Naive thymus-derived CD8-positive, alpha-beta T cell (primary cell): ENCODE data around the gene PDE11A. TPM values are rescaled to one million over a fixed set of nuclear protein-coding genes. Genes with fewer than 3 reads are reported as not detected.

Source experiments
- ATAC-seq, 2 donors: fragments of 150-1000 bp; cut with Tn5 transposase in 1 of 2; sonication (Bioruptor Pico), chemical (Tn5 transposase) in 1 of 2; 1 replicate in 1 of 2; 2 replicates in 1 of 2; pipeline ENCODE4 v1.10.0; 2021; ENCODE audit warnings: mild to moderate bottlenecking in 2 of 2, moderate library complexity in 2 of 2
- POLR2A ChIA-PET: fragments of 350-600 bp; sonication (Branson Sonifier 250); formaldehyde crosslinking; loops from one replicate; lab custom pipeline; 2021; ENCODE audit warnings: antibody characterized with exemption; lab: Charles Lee
- DNase-seq, 10 donors: peaks; one replicate each; pipeline versions ENCODE4 v3.0.0 to v3.0.0-alpha.2; 2020 to 2022
- H3K27ac Mint-ChIP-seq, 10 donors: one replicate each; pipeline ENCODE4 v1.8.0; 2020 to 2022; ENCODE audit warnings: mild to moderate bottlenecking in 10 of 10, mixed read lengths in 10 of 10, moderate library complexity in 4 of 10, inconsistent platforms in 1 of 10
- H3K27me3 Mint-ChIP-seq, 5 donors: one replicate each; pipeline ENCODE4 v1.8.0; 2021 to 2022; ENCODE audit warnings: mixed read lengths in 5 of 5
- H3K36me3 Mint-ChIP-seq, 3 donors: one replicate each; pipeline ENCODE4 v1.8.0; 2020 to 2022; ENCODE audit warnings: mixed read lengths in 3 of 3, mild to moderate bottlenecking in 2 of 3, inconsistent platforms in 1 of 3
- H3K4me1 Mint-ChIP-seq, 4 donors: one replicate each; pipeline ENCODE4 v1.8.0; 2021 to 2022; ENCODE audit warnings: mixed read lengths in 4 of 4
- H3K4me3 Mint-ChIP-seq, 10 donors: one replicate each; pipeline ENCODE4 v1.8.0; 2020 to 2022; ENCODE audit warnings: mild to moderate bottlenecking in 10 of 10, mixed read lengths in 10 of 10, moderate library complexity in 6 of 10, inconsistent platforms in 1 of 10
- H3K9me3 Mint-ChIP-seq, 9 donors: one replicate each; pipeline ENCODE4 v1.8.0; 2020 to 2022; ENCODE audit warnings: mixed read lengths in 9 of 9, mild to moderate bottlenecking in 3 of 9, inconsistent platforms in 1 of 9, moderate library complexity in 1 of 9
- polyA plus RNA-seq, 3 donors: library from polyadenylated mRNA; unstranded; fragments of 300-500 nt; fragmentation: Illumina TruSeq; gene quantifications; one replicate each; pipeline ENCODE4 v1.2.3, GENCODE V29; 2021
- total RNA-seq, 8 experiments: library from RNA in 2 of 8; stranded (reverse) in 2 of 8; gene quantifications; one replicate each; pipeline ENCODE4 v1.2.3 and lab custom pipeline; 2021 to 2026

The PDE11A gene
- total RNA-seq (not detected), polyA plus RNA-seq (not detected), total RNA-seq (lab: John Stamatoyannopoulos, UW) (0 to 0.09 (median 0) reads per million in 6 experiments)

DNA sequence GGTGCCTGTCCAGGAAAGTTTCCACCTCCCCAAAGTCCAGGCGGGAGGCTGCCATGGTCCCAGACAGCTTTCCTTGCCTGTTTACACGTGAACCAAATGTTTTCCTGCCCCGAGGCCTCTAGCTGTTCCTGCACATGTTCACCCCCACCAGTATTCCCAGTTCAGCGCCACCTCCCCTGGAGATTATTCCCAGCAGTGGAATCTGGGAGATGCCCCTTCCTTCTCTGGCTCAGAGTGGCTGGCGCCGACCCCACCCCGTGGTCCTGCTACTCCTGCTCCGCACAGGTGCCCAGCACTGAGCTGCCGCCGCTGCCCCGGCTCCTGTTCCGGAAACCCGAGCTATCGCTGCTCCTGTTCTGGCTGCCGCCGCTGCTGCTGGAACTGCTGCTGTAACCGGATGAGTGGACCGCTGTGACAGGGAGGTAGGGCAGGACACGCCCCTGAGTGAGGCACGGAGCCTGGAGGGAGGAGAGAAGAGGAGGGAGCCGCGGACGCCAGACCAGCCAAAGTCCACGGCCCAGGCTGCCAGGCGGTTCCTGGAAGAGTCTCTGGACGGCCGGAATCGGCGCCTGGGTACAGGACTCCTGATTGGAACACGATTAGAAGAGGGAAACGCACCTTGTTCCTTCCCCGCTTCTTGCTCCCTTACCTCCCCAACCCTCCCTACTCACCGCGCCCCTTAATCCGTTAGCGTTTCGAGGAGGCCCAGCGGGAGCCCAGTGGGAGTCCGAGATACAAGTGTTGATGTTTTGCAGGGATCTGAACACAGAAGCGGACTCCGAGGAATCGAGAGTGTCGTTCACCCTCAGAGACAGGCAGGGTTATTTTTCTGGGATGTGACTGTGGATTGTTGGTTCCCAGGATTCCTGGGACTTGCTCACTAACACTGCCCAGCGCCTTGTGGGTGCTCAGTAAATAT, at the start of gene PDE11A:
Gene PDE11A (minus strand): TSS at position 395 of the 919 bp plus-strand sequence. CDS start 340 bp downstream, at position 55.
- DNase-seq (peak in 2 of 10 donors; percentile 11 to 12), ATAC-seq (peak in 1 of 2 donors; percentile 70)
- Mint-ChIP-seq H3K27ac (no peak within 1 kb of the TSS), H3K4me1 (peaks cover 10 to 12% (median 11%) of the 10 kb centered on the region in 4 donors), H3K9me3 (no peaks in the 10 kb centered on the region), H3K27me3 (peaks cover 34 to 63% (median 51%) of the 10 kb centered on the region in 5 donors), H3K4me3 (peak within 1 kb of the TSS in 9 of 10 donors; percentile 8 to 73 (median 54)), H3K36me3 (no peaks in the 10 kb centered on the region)
- POLR2A ChIA-PET = no interaction called here

DNA sequence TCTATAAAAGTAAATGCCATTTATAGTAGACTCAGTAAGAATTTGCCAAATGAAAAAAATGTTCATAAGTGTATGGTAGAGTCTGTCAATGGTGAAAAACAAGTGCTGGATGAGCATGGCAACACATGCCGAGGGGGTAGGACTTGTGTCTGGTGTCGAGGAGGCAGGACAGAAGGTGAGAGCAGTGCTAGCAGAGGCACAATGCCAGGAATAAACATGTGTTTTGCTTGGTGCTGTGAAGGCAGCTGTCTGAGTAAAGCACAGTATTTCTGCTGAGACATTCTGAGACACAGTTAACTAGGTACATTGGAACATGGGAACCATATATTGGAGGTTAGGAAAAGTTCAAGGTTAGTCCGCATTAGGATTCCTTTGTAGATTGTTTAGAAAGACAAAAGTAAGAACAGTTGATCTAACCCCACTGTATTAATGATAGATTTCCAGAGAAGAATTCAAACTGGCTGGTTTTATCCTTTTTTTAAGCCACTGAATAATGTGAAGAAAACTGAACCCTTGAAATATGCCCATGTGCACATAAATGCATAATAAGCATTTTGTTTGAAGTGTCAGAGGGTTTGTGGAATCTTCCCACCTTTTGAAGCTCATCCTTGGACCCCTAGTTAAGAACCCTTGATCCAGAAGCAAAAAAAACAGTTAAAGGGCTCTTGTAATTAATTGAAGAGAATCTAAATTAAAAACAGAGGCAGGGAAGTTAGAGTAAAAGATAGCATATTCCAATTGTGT, 46.8 kb upstream of the PDE11A start:
- Mint-ChIP-seq H3K4me3 (no peak overlapping the region), H3K27ac (peak overlapping the region in 2 of 10 donors; percentile 8 to 73), H3K4me1 (peaks cover 9 to 26% (median 24%) of the 10 kb centered on the region in 4 donors), H3K9me3 (no peaks in the 10 kb centered on the region), H3K27me3 (no peaks in the 10 kb centered on the region), H3K36me3 (peaks cover 4 to 68% (median 19%) of the 10 kb centered on the region in 3 donors)
- no peak for ATAC-seq
- DNase-seq = no peak
- POLR2A ChIA-PET = no interaction called here

DNA sequence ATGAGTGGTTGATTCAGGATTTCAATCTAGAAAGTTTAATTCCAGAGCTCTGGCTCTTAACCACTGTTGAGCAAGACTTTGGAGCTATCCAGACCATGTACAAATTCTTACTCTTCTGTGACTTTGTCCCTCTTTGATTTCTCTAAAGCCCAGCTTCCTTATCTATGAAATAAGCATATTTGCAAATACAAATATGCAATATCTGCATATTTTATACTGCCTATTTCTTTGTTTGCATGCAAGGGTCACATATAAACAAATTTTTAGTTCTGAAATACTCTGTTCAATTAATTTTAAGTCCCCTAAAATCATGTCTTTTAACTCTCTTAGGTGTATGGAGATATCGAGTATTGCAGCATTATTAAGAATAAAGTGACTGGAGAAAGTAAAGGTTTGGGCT, 45.1 kb upstream of the PDE11A start:
- Mint-ChIP-seq H3K9me3 (no peaks in the 10 kb centered on the region), H3K4me1 (peaks cover 15 to 41% (median 37%) of the 10 kb centered on the region in 4 donors), H3K27ac (no peak overlapping the region), H3K36me3 (peaks cover 4 to 52% (median 14%) of the 10 kb centered on the region in 3 donors), H3K27me3 (no peaks in the 10 kb centered on the region), H3K4me3 (no peak overlapping the region)
- DNase-seq (no peak), ATAC-seq (no peak)
- POLR2A ChIA-PET = no interaction called here

DNA sequence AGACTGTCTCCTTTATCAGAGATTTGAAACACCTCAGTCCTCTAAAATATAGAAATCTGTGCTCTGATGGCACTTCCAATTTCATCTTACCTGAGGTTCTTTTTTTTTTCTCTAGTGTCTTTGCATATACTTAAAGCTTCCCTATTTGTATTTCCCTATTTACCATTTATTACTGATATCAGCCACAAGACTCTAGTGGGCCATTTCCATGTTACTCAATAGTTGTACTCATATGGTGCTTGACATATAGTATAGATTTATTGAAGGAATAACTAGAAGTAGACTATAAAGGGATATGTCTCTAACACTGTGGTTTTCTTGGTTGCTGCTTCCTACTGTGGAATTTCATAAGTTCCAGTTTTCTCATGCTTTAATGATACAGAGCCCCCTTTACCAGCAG, 42.7 kb upstream of the PDE11A start:
- H3K9me3 Mint-ChIP-seq = no peaks in the 10 kb centered on the region
- ATAC-seq (no peak), DNase-seq (no peak)
- H3K4me1 Mint-ChIP-seq = peaks cover 19 to 51% (median 47%) of the 10 kb centered on the region in 4 donors
- H3K27me3 Mint-ChIP-seq = no peaks in the 10 kb centered on the region
- peak overlapping the region in 1 of 10 donors; percentile 11 for H3K27ac Mint-ChIP-seq
- no peak overlapping the region for H3K4me3 Mint-ChIP-seq
- POLR2A ChIA-PET = no interaction called here
- H3K36me3 Mint-ChIP-seq = peaks cover 0 to 31% (median 3%) of the 10 kb centered on the region in 3 donors

DNA sequence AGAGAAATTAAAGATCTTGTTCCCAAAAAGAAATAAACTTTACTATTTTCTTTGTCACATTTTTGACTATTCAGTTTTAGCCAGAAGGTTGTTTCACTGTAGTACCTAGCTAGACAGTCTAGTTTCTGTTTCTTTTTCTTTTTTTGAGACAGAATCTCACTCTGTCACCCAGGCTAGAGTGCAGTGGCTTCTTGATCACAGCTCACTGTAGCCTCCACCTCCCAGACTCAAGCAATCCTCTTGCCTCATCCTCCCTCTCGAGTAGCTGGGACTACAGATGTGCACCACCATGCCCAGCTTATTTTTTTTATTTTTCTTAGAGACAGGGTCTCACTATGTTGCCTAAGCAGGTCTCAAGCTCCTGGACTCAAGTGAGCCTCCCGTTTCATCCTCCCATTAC, 41.9 kb upstream of the PDE11A start:
- Mint-ChIP-seq H3K27me3 (no peaks in the 10 kb centered on the region), H3K27ac (peak overlapping the region in 7 of 10 donors; percentile 6 to 84 (median 33)), H3K9me3 (no peaks in the 10 kb centered on the region), H3K36me3 (peaks cover 0 to 24% (median 0%) of the 10 kb centered on the region in 3 donors), H3K4me1 (peaks cover 16 to 50% (median 46%) of the 10 kb centered on the region in 4 donors), H3K4me3 (peak overlapping the region in 8 of 10 donors; percentile 2 to 57 (median 37))
- ATAC-seq = no peak
- POLR2A ChIA-PET = no interaction called here
- DNase-seq = no peak

DNA sequence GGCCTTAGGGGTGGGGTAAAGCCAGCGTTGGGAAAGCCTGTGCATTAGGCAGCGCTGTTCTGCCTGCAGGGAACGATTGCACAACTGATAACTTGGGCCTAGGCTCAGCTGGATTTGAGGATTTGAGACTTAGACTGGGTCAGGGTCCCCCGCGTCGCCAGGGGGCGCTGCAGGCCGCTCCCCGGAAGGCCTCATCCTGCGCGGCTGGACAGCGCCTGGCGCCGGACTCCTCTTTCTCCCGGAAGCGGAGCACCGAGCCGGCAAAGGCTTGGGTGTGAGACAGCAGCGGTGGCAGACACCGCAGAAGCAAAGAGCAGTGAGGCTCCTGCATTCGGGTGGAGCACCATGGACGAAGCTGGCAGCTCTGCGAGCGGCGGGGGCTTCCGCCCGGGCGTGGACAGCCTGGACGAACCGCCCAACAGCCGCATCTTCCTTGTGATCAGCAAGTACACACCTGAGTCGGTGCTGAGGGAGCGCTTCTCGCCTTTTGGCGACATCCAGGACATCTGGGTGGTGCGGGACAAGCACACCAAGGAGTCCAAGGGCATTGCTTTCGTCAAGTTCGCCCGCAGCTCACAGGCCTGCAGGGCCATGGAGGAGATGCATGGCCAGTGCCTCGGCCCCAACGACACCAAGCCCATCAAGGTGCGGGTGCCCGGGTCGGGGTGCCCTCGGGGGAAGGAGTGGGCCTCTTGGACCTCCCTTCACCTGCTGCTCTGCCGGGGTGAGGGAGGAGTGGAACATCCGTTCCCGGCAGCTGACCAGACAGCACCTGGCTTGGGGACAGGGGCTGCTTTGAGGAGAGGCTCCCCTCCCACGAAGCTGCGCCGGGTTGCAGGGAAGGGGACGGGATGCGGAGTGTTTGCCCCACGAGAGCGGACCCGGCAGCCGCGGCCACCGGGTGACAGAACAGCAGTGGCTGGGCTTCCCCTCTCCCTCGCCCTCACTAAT, 39.9 kb upstream of the PDE11A start, which contains the start of gene RBM45:
Gene RBM45 (plus strand): TSS at position 236 of the 951 bp plus-strand sequence. CDS start 110 bp downstream, at position 346.
- peak; percentile 60 to 88 (median 80) for DNase-seq
- POLR2A ChIA-PET = no interaction called here
- H3K4me3 Mint-ChIP-seq = peak within 1 kb of the TSS; percentile 89 to 97 (median 94)

DNA sequence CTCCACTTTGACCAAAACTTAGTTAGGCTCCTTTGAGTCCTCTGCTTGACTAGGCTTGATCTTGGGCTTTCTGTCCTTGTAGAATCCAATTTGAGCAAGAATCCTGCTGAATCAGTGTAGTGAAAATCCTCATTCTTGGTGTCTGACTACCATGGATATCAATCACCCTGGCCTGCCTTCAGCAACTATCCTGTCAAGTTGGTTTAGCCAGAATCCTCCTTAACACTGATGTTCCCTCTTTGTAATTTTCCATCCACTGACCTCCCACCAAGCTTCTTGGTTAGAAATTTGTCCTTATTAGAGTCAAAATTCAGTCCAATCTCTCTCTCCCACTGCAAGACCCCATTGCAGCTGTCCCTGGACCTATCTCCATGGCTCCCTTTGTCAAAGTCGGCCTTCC, 39.2 kb upstream of the PDE11A start:
- Mint-ChIP-seq H3K27ac (peak overlapping the region; percentile 66 to 93 (median 89)), H3K27me3 (no peaks in the 10 kb centered on the region), H3K36me3 (peaks cover 0 to 7% (median 0%) of the 10 kb centered on the region in 3 donors), H3K4me3 (peak overlapping the region; percentile 89 to 97 (median 94)), H3K9me3 (no peaks in the 10 kb centered on the region), H3K4me1 (peaks cover 12 to 42% (median 39%) of the 10 kb centered on the region in 4 donors)
- ATAC-seq (no peak), DNase-seq (no peak)
- POLR2A ChIA-PET = no interaction called here

More for the DNA sequence above, 39.9 kb upstream of the PDE11A start, which contains the start of gene RBM45:
- H3K27ac Mint-ChIP-seq = peak within 1 kb of the TSS; percentile 66 to 93 (median 90)
- H3K9me3 Mint-ChIP-seq = no peaks in the 10 kb centered on the region
- H3K27me3 Mint-ChIP-seq = no peaks in the 10 kb centered on the region
- H3K36me3 Mint-ChIP-seq = peaks cover 0 to 11% (median 0%) of the 10 kb centered on the region in 3 donors
- peak; percentile 92 for ATAC-seq
- H3K4me1 Mint-ChIP-seq = peaks cover 12 to 42% (median 40%) of the 10 kb centered on the region in 4 donors

DNA sequence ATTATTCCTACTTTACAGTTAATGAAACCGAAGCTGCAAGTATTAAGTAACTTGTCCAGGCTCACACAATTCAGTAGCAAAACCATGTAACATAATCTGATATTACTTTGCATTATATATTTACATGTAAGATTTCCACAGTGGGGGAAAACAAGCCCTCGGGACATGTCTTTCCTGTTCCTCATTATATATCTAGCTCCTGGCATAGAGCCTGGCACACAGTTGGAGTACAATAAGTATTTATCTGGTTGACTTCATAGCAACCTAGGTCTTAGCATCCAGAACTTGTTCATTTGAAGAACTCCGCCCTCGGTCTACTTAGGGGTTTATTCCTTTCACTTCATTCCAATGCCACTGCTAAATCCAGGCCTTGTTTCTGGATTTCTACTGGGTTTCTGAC, 38.1 kb upstream of the PDE11A start:
- H3K36me3 Mint-ChIP-seq = peaks cover 0 to 3% (median 0%) of the 10 kb centered on the region in 3 donors
- H3K9me3 Mint-ChIP-seq = no peaks in the 10 kb centered on the region
- H3K27me3 Mint-ChIP-seq = no peaks in the 10 kb centered on the region
- peaks cover 12 to 42% (median 37%) of the 10 kb centered on the region in 4 donors for H3K4me1 Mint-ChIP-seq
- POLR2A ChIA-PET = no interaction called here
- DNase-seq (no peak), ATAC-seq (no peak)
- H3K4me3 Mint-ChIP-seq = no peak overlapping the region
- H3K27ac Mint-ChIP-seq = no peak overlapping the region

DNA sequence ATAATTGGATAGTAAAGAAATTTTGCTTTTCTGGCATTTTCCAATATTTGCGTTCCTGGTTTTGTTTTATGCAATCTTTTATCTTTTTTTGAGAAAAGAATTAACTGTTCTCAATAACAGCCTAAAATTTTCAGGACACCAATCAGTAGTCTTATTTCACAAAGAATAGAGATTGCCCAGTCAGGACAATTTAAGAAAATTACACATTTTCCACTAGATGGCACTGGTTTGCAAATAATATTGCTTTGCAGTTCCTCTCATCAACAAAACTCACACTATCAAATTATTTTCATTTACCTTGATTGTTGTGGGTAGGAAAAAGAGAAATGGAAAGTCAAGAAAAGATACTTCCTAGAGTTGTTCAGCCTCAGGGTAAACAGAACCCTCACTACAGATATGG, 37.2 kb upstream of the PDE11A start:
- Mint-ChIP-seq H3K36me3 (no peaks in the 10 kb centered on the region), H3K27me3 (no peaks in the 10 kb centered on the region), H3K4me1 (peaks cover 12 to 35% (median 29%) of the 10 kb centered on the region in 4 donors), H3K4me3 (peak overlapping the region in 2 of 10 donors; percentile 55 to 64), H3K9me3 (no peaks in the 10 kb centered on the region), H3K27ac (peak overlapping the region in 3 of 10 donors; percentile 59 to 72 (median 69))
- POLR2A ChIA-PET = no interaction called here
- ATAC-seq (no peak), DNase-seq (peak in 3 of 10 donors; percentile 30 to 43 (median 41))

DNA sequence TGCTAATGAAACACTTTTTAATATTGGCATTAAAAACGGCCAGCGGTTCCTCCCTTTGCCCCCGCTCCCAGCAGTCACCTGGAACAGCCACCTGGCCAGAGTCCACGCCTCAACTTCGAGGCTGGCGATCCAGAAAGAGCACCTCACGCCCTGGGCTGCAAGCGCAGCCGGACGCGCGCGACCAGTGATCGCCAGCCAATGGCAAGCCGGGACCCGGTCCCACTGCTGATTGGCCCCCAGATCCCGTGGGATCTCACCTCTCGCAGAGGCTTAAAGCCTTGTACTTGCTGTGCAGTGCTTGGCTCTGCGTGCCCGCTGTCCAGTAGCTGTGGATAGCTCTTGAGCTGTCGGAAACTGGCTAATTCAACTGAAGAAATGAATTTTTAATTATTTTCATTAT, 35.6 kb upstream of the PDE11A start:
- POLR2A ChIA-PET = no interaction called here

DNA sequence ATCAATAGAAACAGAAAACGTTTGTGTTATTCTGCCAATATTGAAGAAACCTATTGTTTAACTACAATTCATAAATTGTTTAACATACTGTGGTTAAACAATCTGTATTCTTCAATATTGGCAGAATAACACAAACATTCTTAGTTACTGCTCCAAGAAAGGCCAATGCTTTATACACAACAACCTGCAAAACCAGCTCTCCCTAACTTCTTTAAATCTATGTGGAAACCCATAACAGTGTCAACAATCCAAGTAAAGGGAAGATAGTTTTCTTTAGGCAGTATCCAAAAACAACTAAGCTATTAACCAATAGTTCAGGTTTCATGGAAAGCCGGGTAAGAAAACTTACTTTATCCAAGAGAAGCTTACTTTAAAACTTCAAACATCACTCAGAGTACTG, 33.5 kb upstream of the PDE11A start:
- H3K27me3 Mint-ChIP-seq = no peaks in the 10 kb centered on the region
- no peaks in the 10 kb centered on the region for H3K9me3 Mint-ChIP-seq
- H3K27ac Mint-ChIP-seq = no peak overlapping the region
- H3K4me3 Mint-ChIP-seq = no peak overlapping the region
- ATAC-seq (no peak), DNase-seq (no peak)
- H3K36me3 Mint-ChIP-seq = no peaks in the 10 kb centered on the region
- POLR2A ChIA-PET = interaction anchor here (0.7 kb wide), 1 partner anchor 302 kb away, joined by 5 read pairs; no protein-coding TSS in a partner anchor
- peaks cover 0 to 5% (median 1%) of the 10 kb centered on the region in 4 donors for H3K4me1 Mint-ChIP-seq

More for the DNA sequence above, 35.6 kb upstream of the PDE11A start:
- Mint-ChIP-seq H3K4me3 (no peak overlapping the region), H3K27me3 (no peaks in the 10 kb centered on the region), H3K4me1 (peaks cover 10 to 22% (median 14%) of the 10 kb centered on the region in 4 donors), H3K9me3 (no peaks in the 10 kb centered on the region), H3K27ac (no peak overlapping the region), H3K36me3 (no peaks in the 10 kb centered on the region)
- no peak for DNase-seq
- no peak for ATAC-seq
